SU-DHL-6 (cell line): ENCODE data around the gene TBL3.

Source experiments
- H2AFZ ChIP-seq: fragments of 200-600 bp; sonication (generic); 2 replicates; pipeline ENCODE4 v1.6.1; 2014; ENCODE audit warnings: low read depth, mild to moderate bottlenecking, moderate library complexity, mixed read lengths, antibody characterized with exemption, low read length; ENCODE audit not compliant: severe bottlenecking
- H3F3A ChIP-seq: fragments of 200-600 bp; shearing (Covaris generic); 2 replicates; pipeline ENCODE4 v1.6.0; 2016; ENCODE audit warnings: antibody characterized with exemption, mild to moderate bottlenecking; ENCODE audit not compliant: insufficient read depth
- H3K27ac ChIP-seq: fragments of 200-600 bp; sonication (generic); 2 replicates; pipeline ENCODE4 v1.5.1; 2016; ENCODE audit warnings: low read depth, mild to moderate bottlenecking, low read length, moderate library complexity, mixed read lengths
- H3K27me3 ChIP-seq: fragments of 200-600 bp; sonication (generic), shearing (Covaris generic); 2 replicates; pipeline ENCODE4 v1.6.0; 2014; ENCODE audit warnings: mild to moderate bottlenecking, low read length
- H3K36me3 ChIP-seq: fragments of 200-600 bp; sonication (generic); 2 replicates; pipeline ENCODE4 v1.6.1; 2014; ENCODE audit warnings: mild to moderate bottlenecking, low read length, mixed read lengths
- H3K4me2 ChIP-seq: fragments of 300-600, 200-600 bp; shearing (Covaris generic), sonication (generic); 2 replicates; pipeline ENCODE4 v1.6.0; 2014; ENCODE audit warnings: low read length, low read depth, mild to moderate bottlenecking; ENCODE audit not compliant: poor library complexity, severe bottlenecking
- H3K4me3 ChIP-seq: fragments of 200-600 bp; sonication (generic); 2 replicates; pipeline ENCODE4 v1.5.1; 2014; ENCODE audit warnings: antibody characterized with exemption, low read length, mild to moderate bottlenecking, mixed read lengths; ENCODE audit not compliant: insufficient read depth, poor library complexity, severe bottlenecking
- H3K79me2 ChIP-seq: fragments of 200-600 bp; sonication (generic); 2 replicates; pipeline ENCODE4 v1.6.1; 2014; ENCODE audit warnings: mild to moderate bottlenecking, low read length, moderate library complexity; ENCODE audit not compliant: insufficient read depth
- H3K9ac ChIP-seq: fragments of 200-600 bp; sonication (generic); 2 replicates; pipeline ENCODE4 v1.7.0; 2014; ENCODE audit warnings: mild to moderate bottlenecking, low read length
- H3K9me2 ChIP-seq: fragments of 200-600 bp; sonication (generic); replicated peaks from 2 replicates; pipeline ENCODE4 v1.6.1; 2014; ENCODE audit warnings: low read length; ENCODE audit not compliant: insufficient read depth
- H3K9me3 ChIP-seq: fragments of 200-600 bp; sonication (generic); 2 replicates; pipeline ENCODE4 v1.6.1; 2014; ENCODE audit warnings: low read length, mixed read lengths; ENCODE audit not compliant: insufficient read depth
- H4K20me1 ChIP-seq: fragments of 200-600 bp; sonication (generic); 2 replicates; pipeline ENCODE4 v1.6.1; 2014; ENCODE audit warnings: low read depth, mild to moderate bottlenecking, antibody characterized with exemption, low read length, moderate library complexity, mixed read lengths
- CTCF ChIP-seq: fragments of 200-600 bp; sonication (generic); IDR thresholded peaks from one replicate; pipeline ENCODE4 v1.5.1; 2017; ENCODE audit warnings: antibody characterized with exemption, mild to moderate bottlenecking, low read length, moderate library complexity; ENCODE audit not compliant: insufficient read depth, poor library complexity, severe bottlenecking
- EZH2phosphoT487 ChIP-seq: fragments of 200-600 bp; sonication (generic), shearing (Covaris generic); conservative IDR thresholded peaks from 2 replicates; pipeline ENCODE4 v1.6.1; 2018; ENCODE audit warnings: mild to moderate bottlenecking, antibody characterized with exemption, low read length, moderate library complexity, mixed read lengths

The TBL3 gene

GRCh38 chr16:1974157-1975070 lies 2.6 kb downstream of the TBL3 start:
- H3K79me2 ChIP-seq, result peaks cover 22% of the 10 kb centered on the region

GRCh38 chr16:1975432-1976215 lies 3.8 kb downstream of the TBL3 start:
- peaks cover 22% of the 10 kb centered on the region for H3K79me2 ChIP-seq
- TF ChIP-seq EZH2phosphoT487, result no peak
- no peak for TF ChIP-seq CTCF
- H3K9ac ChIP-seq, result no peak overlapping the region
- H3K36me3 ChIP-seq, result no peaks in the 10 kb centered on the region
- H3K27me3 ChIP-seq, result no peaks in the 10 kb centered on the region
- no peaks in the 10 kb centered on the region; the same call in 1 of the 2 replicates for H4K20me1 ChIP-seq
- H3K4me2 ChIP-seq, result no peak overlapping the region
- H3K4me3 ChIP-seq, result no peak overlapping the region
- H3K9me3 ChIP-seq, result no peaks in the 10 kb centered on the region
- H3K27ac ChIP-seq, result no peak overlapping the region
- no peaks in the 10 kb centered on the region for H3K9me2 ChIP-seq
- no peak overlapping the region for H2AFZ ChIP-seq
- no peaks in the 10 kb centered on the region for H3F3A ChIP-seq

More at GRCh38 chr16:1974157-1975070, 2.6 kb downstream of the TBL3 start:
- Histone ChIP-seq H2AFZ (no peak overlapping the region), H3K4me2 (no peak overlapping the region), H3K27me3 (no peaks in the 10 kb centered on the region), H3K27ac (no peak overlapping the region), H4K20me1 (no peaks in the 10 kb centered on the region; the same call in 1 of the 2 replicates), H3K9me2 (no peaks in the 10 kb centered on the region), H3K4me3 (no peak overlapping the region), H3F3A (peaks cover 5% of the 10 kb centered on the region; the same call in 1 of the 2 replicates), H3K9me3 (no peaks in the 10 kb centered on the region), H3K36me3 (no peaks in the 10 kb centered on the region), H3K9ac (no peak overlapping the region)
- no peak for TF ChIP-seq EZH2phosphoT487
- TF ChIP-seq CTCF, result no peak

GRCh38 chr16:1976216-1976520 lies 4.3 kb downstream of the TBL3 start:
- peaks cover 22% of the 10 kb centered on the region for H3K79me2 ChIP-seq
- no peaks in the 10 kb centered on the region; the same call in 1 of the 2 replicates for H4K20me1 ChIP-seq
- H3K4me2 ChIP-seq, result no peak overlapping the region
- H3K9ac ChIP-seq, result no peak overlapping the region
- H3K4me3 ChIP-seq, result no peak overlapping the region
- no peaks in the 10 kb centered on the region for H3F3A ChIP-seq
- H3K27me3 ChIP-seq, result no peaks in the 10 kb centered on the region
- no peaks in the 10 kb centered on the region for H3K36me3 ChIP-seq
- no peaks in the 10 kb centered on the region for H3K9me2 ChIP-seq
- no peak overlapping the region for H3K27ac ChIP-seq
- H3K9me3 ChIP-seq, result no peaks in the 10 kb centered on the region
- no peak overlapping the region for H2AFZ ChIP-seq
- TF ChIP-seq CTCF (no peak), EZH2phosphoT487 (no peak)
